Adipose tissue (tissue), 3 donors: ENCODE data around the gene LRRC30. TPM values are rescaled to one million over a fixed set of nuclear protein-coding genes. Genes with fewer than 3 reads are reported as not detected.

Experiments
- H3K27ac ChIP-seq: one replicate; pipeline ENCODE4 v1.5.1; 2013; ENCODE audit warnings: low read depth, low read length
- WGBS, 3 donors: extraction: QIAGEN DNeasy Blood & Tissue Kit; methylation state at CpG; one replicate each; pipeline ENCODE4 v1.1.7; 2013; 5-methylcytosine and 5-hydroxymethylcytosine counted together
- polyA plus RNA-seq, 3 donors: library from polyadenylated mRNA; stranded (reverse); fragments of 200-250 nt; gene quantifications; one replicate each; pipeline ENCODE4 v1.2.3, GENCODE V29; 2013
- donor health status: healthy with polysubstance abuse.
- donor health status: Bipolar disorder and iron deficiency.
- donor health status: healthy.

Gene LRRC30
- polyA plus RNA-seq, 3 donors = not detected

GRCh38 chr18:7234956-7235355, 4.1 kb downstream of the LRRC30 start:
- no peak overlapping the region for H3K27ac ChIP-seq
- 67 to 81% (median 77%) methylated on average over 4 of the region's 4 CpGs for WGBS, 3 donors

- 65 to 84% (median 71%) methylated on average over 2 of the region's 2 CpGs for WGBS, 3 donors
- no peak overlapping the region for H3K27ac ChIP-seq
Observed at GRCh38 chr18:7236072-7236471, 5.2 kb downstream of the LRRC30 start.

DNA sequence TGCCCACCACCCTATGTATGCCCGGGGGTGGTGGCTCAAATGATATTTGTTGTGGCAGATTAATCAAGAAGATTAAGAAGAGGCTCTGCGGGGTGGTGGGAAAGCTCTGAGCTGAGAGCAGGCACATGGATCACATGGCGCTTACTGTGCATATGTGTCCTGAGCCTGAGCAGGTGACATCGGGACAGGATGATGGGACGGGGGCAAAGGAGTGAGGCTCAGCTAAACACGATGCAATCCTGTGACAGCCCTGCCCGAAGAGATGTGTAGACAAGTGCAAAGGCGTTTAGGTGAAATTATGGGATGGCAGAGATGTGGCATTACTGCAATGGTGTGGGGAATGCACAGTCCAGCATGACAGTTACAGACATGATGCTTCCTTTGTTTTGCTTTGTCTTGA, 6.0 kb downstream of the LRRC30 start:
- H3K27ac ChIP-seq = no peak overlapping the region
- WGBS, 3 donors = 85 to 93% (median 88%) methylated on average over 8 of the region's 8 CpGs

GRCh38 chr18:7237673-7238272, 6.9 kb downstream of the LRRC30 start:
- no peak overlapping the region for H3K27ac ChIP-seq
- WGBS, 3 donors = 72 to 84% (median 75%) methylated on average over 6 of the region's 6 CpGs

DNA sequence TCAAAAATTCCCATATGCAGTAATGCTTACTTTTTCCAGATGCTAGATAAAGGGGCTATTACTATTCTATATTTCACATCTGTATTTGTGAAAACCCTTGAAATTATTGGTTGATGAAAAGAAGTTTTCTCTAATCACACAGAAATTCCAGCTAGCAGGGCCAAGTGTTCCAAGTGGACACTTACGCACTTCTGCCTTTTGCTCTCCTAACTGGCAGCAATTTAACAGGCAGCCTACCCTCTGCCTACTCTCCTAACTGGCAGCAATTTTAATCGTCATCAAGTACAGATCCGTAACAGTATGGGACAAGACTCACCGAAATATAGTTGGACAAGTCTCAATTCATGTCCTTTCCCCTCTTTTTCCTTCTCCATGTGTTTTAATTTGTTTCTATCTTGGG, 12.0 kb downstream of the LRRC30 start:
- 92 to 96% (median 93%) methylated on average over 4 of the region's 4 CpGs for WGBS, 3 donors
- H3K27ac ChIP-seq = no peak overlapping the region

DNA sequence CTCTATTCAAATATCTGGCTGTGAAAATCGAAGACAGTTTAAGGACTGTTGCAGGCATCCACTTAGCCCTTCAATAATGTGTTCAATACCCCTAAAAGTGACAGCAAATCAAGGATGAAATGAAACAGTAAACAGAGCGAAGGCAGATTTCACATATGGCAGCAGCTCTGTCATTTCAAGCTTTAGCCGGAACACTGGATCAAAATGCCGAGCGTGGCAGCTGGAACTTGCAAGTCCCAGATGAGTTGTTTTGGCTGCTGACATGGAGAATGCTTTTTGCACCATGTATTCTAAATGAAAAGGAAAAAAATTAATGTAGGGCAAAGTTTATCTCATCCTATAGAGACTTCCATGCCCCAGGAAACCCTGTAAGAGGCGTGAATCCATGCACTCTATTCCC, 18.0 kb downstream of the LRRC30 start:
- 59 to 71% (median 69%) methylated on average over 6 of the region's 6 CpGs for WGBS, 3 donors
- no peak overlapping the region for H3K27ac ChIP-seq

- WGBS, 3 donors = 85 to 91% (median 85%) methylated on average over 5 of the region's 5 CpGs
- no peak overlapping the region for H3K27ac ChIP-seq
Observed at GRCh38 chr18:7254163-7254562, 23.3 kb downstream of the LRRC30 start.

DNA sequence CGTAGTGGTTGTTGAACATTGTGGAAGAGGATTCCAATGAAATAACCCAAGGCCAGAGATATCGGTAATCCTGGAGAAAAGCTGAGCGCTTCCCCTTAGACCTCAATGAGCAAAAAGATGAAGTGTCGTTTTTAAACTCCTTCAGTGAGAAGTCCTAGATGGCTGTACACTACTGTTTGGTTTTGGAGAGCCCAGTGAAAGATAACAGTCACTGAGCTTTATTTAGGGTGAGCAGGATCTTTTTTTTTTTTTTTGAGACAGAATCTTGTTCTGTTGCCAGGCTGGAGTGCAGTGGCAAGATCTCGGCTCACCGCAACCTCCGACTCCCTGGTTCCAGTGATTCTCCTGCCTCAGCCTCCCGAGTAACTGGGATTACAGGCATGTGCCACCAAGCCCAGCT, 24.2 kb downstream of the LRRC30 start:
- WGBS, 3 donors = 88 to 95% (median 93%) methylated on average over 8 of the region's 8 CpGs
- no peak overlapping the region for H3K27ac ChIP-seq

- H3K27ac ChIP-seq = no peak overlapping the region
- WGBS, 3 donors = 90 to 96% (median 96%) methylated on average over 5 of the region's 5 CpGs
Observed at GRCh38 chr18:7255643-7256042, 24.8 kb downstream of the LRRC30 start.

- 45 to 72% (median 64%) methylated on average over 10 of the region's 10 CpGs for WGBS, 3 donors
- H3K27ac ChIP-seq = no peak overlapping the region
Observed at GRCh38 chr18:7256618-7257425, 25.9 kb downstream of the LRRC30 start.

- WGBS, 3 donors = 65 to 83% (median 75%) methylated on average over 3 of the region's 3 CpGs
- H3K27ac ChIP-seq = no peak overlapping the region
Observed at GRCh38 chr18:7257426-7257740, 26.5 kb downstream of the LRRC30 start.

DNA sequence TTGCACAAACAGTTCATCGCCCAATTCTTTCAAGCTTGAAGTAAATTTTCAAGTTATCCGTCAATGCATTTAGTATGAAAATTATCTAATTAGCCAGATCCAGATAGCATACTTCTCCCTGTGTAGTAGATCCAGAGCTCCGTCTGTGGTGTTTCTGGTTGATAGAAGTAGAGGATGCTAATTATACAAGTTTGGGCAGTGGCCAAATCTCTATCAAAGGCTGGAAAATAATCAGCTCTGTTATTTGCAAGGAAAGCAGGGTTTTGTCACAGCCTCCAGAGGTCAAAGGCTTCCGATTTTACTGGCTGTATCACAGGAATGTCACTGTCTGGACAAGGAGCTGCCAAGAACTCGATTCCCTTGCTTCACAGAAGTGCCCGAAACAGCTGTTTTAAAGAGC, 28.6 kb downstream of the LRRC30 start:
- no peak overlapping the region for H3K27ac ChIP-seq
- 36 to 53% (median 44%) methylated on average over 6 of the region's 6 CpGs for WGBS, 3 donors

DNA sequence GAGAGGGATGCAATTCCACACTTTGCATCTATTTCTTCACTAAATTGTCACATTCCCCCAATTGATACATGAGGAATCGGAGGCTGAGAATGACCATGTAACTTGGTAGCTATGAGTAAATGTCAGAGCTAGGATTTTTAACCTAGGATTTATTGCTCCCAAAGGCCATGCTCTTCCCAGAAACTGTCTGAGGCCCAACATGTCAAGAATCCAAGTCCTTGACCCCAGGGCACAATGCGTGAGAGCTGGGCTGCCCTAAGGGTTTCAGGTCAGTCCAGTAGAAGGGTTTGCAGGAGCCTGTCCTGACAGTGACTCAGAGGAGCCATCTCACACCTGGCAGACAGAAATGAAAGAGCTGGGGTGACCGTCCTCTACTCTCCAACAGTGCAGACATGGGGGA, 30.3 kb downstream of the LRRC30 start:
- no peak overlapping the region for H3K27ac ChIP-seq
- 80 to 89% (median 85%) methylated on average over 3 of the region's 3 CpGs for WGBS, 3 donors

DNA sequence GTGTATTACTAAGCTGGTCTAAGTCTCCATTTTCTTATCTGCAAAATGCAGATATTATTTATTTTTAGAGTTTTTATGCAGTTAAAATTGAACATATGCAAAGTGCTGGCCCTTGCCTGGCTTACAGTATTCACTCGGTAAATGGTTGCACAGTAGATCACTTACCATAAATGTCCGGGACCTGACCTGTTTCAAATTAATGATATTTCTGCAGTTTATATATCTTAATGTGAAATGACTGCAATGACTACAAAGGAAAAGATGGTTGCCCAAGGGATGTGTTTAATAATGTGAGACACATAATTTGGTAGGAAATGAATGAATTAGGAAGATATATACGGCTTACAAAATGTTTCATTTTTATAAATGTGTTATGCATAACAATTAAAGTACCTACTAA, 37.1 kb downstream of the LRRC30 start:
- 92 to 93% (median 92%) methylated on average over 3 of the region's 3 CpGs for WGBS, 3 donors
- no peak overlapping the region for H3K27ac ChIP-seq

DNA sequence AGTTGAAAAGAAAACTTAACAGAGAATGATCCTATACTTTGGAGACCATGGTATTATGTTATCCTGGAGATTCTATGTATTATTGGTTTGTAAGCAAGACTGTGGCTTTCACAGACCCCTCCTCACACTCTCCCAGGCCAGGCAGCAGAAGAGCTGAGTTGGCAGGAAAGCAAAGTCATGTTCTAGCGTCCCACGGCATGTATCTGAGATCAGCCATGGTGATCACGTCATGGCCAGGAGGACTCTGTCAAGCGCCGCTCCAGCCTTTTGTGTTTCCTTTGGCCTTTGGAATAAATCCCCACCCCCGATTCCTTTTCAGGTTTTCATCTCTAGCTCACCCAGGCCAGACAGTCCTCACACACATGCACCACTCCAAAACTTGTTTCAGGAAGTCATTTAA, 39.1 kb downstream of the LRRC30 start:
- WGBS, 3 donors = 74% methylated on average over 6 of the region's 6 CpGs

GRCh38 chr18:7272311-7273049, 41.6 kb downstream of the LRRC30 start:
- 14 to 19% (median 18%) methylated on average over 24 of the region's 24 CpGs for WGBS, 3 donors
- H3K27ac ChIP-seq = no peak overlapping the region

More for the DNA sequence above, 39.1 kb downstream of the LRRC30 start:
- no peak overlapping the region for H3K27ac ChIP-seq

DNA sequence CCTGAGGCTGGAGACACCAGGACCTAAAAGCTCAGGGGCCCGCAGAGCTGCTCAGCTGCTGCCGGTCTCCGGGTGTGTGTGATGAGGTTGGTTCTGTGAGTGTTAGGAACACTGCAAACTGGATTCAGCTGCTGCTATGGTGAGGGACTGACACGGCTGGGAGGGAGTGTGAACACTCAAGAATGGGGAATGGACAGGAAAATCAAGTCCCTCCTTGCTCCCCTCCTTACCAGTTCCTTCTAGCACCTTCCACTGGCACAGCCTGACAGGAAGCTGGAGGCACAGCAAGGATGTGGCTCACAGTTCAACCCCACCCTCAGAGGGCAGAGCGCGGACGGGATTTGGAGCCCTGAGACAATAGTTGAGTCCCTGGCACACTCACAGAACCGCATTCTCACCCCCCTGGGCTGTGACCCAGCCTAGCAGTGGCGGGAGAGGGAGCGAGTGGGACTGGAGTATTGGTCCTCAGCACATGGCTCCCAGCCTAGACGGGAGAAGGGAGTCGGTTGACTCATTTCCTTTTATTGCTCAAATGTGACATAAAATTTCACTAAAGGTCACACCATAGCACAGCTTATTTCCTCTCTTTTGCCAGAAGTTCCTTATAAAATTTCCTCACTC, 42.5 kb downstream of the LRRC30 start:
- WGBS, 3 donors = 19 to 63% (median 22%) methylated on average over 12 of the region's 12 CpGs
- no peak overlapping the region for H3K27ac ChIP-seq

- no peak overlapping the region for H3K27ac ChIP-seq
- WGBS, 3 donors = 85 to 89% (median 87%) methylated on average over 2 of the region's 2 CpGs
Observed at GRCh38 chr18:7281579-7281978, 50.7 kb downstream of the LRRC30 start.
